GM12874 (cell line): ENCODE data around the gene BMP8A.

Experiments
- TF ChIP-seq, protein P1 (sequence below): IDR thresholded peaks from 2 replicates; pipeline ENCODE4 v1.5.1; 2011; ENCODE audit warnings: low read depth, mild to moderate bottlenecking, control low read depth, low read length, moderate library complexity; ENCODE audit not compliant: insufficient read depth

Gene BMP8A

DNA sequence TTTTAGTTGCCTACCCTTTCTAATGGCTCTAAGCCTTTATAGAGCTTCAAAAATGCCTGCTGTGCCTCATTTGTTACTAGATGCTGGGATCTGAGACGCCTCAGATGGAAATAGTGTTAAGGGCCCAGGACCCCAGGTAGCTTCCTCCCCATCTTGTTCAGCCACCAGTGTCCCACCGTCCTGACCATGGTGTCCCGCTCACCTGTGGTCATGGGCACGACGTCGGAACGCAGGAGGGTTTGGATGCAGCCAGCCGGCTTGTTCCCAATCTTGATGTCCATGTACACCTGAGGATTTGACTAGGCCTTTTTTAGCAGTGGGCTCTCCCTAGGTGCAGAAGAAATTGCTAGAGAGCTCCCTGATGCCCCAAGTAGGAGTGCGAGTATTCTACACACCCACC lies 54.1 kb downstream of the BMP8A start:
- TF ChIP-seq, protein P1, sequence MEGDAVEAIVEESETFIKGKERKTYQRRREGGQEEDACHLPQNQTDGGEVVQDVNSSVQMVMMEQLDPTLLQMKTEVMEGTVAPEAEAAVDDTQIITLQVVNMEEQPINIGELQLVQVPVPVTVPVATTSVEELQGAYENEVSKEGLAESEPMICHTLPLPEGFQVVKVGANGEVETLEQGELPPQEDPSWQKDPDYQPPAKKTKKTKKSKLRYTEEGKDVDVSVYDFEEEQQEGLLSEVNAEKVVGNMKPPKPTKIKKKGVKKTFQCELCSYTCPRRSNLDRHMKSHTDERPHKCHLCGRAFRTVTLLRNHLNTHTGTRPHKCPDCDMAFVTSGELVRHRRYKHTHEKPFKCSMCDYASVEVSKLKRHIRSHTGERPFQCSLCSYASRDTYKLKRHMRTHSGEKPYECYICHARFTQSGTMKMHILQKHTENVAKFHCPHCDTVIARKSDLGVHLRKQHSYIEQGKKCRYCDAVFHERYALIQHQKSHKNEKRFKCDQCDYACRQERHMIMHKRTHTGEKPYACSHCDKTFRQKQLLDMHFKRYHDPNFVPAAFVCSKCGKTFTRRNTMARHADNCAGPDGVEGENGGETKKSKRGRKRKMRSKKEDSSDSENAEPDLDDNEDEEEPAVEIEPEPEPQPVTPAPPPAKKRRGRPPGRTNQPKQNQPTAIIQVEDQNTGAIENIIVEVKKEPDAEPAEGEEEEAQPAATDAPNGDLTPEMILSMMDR, result no peak

DNA sequence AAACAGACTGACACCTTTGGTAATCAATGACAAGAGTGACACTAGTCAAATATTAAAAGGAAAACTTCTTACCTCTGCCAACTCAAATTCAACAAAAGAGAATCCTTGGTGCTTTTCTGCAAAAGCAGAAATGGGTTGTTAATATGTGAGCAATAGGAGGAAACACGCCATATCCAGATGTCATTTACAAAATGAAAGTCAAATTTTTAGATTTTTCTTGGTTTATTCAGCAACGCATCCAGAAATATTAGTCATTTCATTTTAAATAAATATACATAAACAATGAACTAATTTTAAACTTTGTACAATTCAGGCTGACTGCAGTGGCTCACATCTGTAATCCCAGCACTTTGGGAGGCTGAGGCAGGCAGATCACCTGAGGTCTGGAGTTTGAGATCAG lies 62.8 kb downstream of the BMP8A start:
- TF ChIP-seq, protein P1, result no peak

DNA sequence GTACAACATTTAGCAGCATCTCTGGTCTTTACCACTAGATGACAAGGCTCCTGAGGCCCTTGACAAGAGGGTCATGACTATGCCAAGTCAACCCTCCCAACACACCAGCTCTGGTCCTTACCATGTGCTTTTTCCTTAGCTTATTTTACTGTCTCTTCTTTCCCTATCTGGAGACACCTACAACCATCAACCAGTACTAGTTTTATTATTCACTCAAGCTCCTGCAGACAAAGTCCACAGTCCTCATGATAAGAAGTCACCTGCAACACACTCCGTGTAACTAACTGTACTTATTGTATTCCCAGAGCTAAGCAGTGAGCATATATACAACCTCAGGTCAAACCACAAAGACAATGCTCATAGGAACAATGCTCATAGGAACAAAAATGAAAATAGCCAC lies 69.8 kb downstream of the BMP8A start:
- TF ChIP-seq, protein P1, result no peak

DNA sequence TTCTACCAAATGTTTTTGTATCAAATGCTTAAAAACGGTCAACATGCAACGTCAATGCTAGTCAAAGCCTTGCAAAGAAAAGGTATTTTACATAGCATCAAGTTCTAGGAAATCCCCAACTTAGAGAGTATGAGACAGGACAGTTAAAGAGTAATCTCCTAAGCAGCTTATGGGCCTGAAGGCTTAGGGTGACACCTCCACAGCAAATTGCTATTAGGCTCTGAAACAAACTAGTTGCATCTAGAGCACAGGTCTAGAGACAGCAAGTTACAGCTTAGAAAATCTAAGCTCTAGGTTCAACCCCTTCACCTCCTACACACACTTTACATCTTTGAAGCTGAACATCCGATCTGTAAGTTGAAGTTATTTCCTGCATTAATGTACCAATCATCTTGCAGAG lies 71.5 kb downstream of the BMP8A start:
- TF ChIP-seq, protein P1, result no peak

DNA sequence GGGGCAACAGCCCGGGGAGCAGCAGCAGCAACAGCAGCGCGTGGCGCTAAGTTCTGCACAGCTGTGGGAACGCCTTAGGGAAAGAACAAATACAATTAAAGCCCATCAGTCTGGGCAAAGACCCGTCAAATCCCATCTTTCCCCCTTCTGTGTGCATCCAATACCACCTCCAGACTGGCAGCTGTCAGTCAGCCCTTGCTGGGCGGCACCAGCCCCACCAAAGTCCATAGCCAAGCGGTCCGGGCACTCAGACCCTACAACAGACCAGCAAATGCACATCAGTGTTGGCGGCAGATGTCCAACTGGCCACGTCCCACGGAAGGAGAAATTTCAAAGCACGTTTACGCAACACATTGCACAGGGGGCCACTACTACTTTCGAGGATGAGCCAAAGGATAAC lies 72.2 kb downstream of the BMP8A start:
- TF ChIP-seq, protein P1, result no peak

DNA sequence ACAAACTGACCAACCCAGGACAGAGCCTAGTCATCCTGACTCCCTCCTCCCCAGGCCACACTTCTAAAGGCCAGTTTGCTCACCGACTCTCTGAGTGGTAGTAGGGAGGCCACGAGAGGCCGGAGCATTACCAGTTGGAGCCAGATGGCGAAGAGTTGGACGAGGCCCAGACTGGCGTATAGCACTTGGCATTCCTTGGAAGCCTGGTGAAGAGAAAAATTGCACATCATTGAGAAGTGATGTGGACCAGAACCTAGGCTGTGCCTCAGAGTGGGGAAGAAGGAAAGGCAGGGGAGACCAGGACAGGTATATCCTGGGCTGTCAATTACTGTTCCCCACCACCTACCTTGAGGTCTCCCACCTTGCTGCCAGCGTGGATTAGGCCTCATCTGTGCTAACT lies 72.9 kb downstream of the BMP8A start:
- TF ChIP-seq, protein P1, result no peak

DNA sequence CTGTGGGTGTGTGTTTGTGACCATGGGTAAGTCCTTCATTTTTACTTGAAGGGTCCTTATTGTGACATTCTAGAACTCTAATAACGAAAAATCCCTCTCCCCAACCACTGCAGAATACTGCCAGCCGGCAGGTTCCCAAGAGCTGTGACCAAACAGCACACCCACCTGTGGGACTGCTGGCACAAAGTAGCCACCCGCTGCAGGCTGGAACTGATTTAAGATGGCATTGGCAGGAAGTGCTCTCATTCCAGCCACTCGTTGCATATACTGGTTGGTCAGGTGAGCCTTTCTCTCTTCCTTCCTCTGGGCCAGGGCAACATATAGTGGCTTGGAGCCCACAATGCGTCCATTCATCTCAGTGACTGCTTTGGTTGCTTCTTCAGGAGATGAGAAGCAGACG lies 73.5 kb downstream of the BMP8A start:
- TF ChIP-seq, protein P1, result no peak
